NCI-H2081 (cell line): ENCODE data around the gene NDUFB8.
"Not testable (repeated sequence)": the region's sequence is repeated elsewhere in the genome, so short reads cannot be mapped to it uniquely, and the experiment has no call there.

Experiments used
- DNase-seq, 2 experiments: peaks; one replicate each; lab custom pipeline; 2025; lab: John Stamatoyannopoulos, UW

NDUFB8 gene

GRCh38 chr10:100529475-100530298 lies at the start of gene NDUFB8:
Gene NDUFB8, minus strand, starts transcription at chr10:100529871. Its CDS starts 20 bp downstream, at chr10:100529851.
- peak; percentile 77 to 81 for DNase-seq

DNA sequence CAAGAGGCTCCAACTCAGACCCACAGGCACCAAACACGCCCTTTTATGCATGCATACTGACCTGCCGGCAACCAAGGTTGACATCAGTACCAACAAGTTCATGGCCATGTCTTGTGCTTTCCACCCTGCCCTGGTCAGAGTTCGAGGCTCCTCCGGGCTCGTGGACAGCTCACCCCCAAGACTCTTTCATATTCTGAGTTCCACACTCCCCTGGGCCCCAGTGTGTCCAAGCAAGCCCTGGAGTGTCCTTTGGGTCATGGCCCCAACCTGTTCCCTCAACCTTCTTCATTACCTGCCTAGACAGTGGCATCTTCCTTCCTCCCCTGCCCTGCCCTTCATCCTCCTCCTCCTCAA lies 46.6 kb upstream of the NDUFB8 start:
- no peak for DNase-seq

GRCh38 chr10:100575585-100576281 lies 46.1 kb upstream of the NDUFB8 start:
- no peak for DNase-seq

DNA sequence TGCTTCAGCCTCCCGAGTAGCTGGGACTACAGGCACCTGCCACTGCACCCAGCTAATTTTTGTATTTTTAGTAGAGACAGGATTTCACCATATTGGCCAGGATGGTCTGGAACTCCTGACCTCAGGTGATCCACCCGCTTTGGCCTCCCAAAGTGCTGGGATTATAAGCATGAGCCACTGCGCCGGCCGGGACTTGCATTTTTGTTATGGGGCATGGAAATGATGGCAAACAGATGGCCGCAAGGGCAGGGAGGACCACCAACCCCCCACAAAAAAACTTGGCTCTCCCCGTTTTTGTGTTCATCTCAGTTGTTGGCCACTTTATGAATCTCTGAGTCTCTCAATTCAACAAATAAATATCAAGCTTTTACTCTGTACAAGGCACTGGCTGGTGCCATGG lies 45.5 kb upstream of the NDUFB8 start:
- not testable (repeated sequence) for DNase-seq

DNA sequence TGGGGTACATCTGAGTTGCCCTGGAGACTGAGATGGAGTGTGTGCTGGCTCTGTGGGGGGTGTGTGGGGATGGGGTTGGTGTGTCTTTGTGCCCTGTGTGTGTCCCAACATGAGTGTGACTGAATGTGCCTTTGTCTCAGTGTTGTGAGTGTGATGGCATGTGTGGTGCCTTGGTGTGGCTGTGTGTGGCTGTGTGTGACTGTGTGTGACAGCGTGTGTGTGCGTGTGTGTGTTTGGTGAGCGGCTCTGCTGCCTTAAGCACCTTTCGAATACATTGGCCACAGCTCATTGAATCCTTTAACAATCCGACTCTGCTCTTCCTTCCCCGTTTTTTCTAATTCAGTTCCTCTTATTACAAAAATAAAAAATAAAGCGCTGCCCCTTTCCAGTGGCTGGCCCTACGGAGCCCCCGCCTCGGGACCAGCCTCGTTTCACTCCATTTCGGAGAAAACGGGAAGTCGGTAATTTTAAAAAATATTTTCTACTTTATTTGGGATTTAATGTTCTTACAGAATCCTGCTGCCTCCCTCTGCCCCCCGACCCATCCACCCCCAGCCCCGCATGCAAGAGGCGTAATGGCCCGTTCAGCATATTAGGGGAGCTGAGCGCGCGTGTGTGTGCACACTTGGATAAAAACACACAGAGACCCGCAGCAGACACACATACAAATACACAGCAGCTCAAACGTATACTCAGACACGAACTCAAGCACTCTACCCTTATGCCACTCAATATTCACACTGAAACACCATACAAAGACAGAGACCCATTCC lies 41.6 kb upstream of the NDUFB8 start:
- DNase-seq: no peak

GRCh38 chr10:100570506-100570905 lies 40.8 kb upstream of the NDUFB8 start:
- no peak for DNase-seq

DNA sequence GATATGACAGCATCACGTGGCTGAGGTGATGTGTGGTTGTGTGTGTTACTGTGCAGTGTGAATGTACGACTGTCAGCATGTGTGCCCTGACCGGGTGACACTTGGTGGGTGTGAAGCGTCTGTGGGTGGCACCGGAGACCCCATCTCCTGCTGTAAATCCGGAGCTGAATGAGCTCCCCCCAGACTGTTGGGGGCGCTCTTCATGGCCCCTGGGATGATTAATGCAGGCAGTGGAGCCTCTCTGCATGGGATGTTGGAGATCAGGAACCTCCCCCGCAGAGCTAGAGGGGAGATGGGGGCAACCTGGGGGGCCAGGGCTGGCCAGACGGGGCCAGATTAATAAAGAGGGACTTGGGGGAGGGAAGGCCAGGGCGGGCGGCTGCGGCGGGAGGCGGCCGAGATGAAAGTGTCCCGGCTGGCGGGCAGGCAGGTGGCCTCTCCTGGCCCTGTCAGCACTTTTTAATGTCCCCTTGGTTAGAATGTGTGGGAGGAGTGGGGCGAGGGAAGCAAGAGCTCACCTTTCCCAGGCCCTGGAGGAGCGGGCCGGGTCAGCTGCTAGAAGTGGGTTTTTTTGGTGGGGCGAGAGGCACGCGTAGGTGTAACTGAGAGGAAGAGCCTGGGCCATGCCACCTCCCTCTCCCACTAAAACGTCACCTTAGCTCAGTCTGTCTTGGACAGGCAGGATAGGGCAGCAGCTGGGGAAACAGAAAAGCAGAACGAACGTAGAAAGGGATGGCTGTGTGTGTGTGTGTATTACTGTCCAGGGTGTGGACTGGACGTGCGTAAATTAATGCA lies 40.2 kb upstream of the NDUFB8 start:
- no peak for DNase-seq

GRCh38 chr10:100568912-100569311 lies 39.2 kb upstream of the NDUFB8 start:
- DNase-seq: no peak

- no peak for DNase-seq
These were observed 38.2 kb upstream of the NDUFB8 start for GRCh38 chr10:100567826-100568225.

GRCh38 chr10:100567249-100567648 lies 37.6 kb upstream of the NDUFB8 start:
- DNase-seq: no peak

DNA sequence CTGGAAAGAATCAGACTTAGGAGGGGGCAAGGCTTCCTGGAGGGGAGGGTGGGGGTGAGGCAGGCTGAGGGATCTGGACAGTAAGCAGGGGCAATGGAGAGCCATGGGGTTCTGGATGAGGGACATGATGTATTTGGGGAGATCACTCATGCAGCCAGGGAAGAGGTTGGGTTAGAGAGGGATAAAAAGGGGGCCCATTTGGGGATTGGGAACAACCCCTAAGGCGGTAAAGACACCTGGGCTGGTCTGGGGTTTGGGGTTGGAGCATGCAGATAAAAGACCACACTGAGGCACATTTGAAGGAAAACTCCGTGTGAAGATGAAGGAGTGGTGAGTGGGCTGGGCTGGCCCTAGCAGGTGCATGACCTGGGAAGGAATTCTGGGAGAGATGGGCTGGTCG lies 36.9 kb upstream of the NDUFB8 start:
- no peak for DNase-seq

DNA sequence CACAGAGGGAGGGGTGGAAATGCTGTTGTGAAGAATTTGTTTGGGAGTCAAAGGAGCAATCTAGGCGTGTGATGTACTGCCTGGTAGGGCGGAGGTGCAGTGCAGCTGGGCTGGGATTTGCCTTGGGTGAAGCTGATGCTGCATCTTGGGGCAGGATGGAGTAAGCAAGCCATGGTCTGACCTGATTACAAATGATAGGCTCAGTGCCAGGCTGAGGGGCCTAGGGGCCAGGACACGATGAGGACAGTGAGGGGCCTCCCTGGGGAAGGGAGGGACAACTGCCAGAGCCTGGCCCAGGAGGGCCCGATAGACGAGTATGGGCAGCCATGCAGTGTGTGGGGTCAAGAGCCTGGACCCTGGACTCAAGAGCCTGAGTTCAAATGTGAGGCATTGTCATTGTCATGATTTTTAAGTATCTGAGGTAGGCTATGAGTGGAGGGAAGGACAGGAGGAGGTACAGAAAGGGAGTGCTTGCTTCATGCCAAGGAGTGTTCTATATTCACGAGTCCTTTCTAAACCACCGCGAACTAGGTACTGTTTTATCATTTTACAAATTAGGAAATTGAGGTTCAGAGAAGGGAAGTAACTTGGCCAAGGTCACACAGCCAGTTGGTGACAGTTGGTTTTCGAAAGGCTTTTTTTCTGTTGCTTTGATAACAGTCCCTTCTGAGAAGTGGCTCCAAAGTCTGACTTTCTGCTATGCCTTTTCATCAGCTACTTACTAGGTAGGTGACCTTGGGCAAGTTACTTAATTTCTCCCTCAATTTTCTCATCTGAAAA lies 35.7 kb upstream of the NDUFB8 start:
- no peak for DNase-seq

DNA sequence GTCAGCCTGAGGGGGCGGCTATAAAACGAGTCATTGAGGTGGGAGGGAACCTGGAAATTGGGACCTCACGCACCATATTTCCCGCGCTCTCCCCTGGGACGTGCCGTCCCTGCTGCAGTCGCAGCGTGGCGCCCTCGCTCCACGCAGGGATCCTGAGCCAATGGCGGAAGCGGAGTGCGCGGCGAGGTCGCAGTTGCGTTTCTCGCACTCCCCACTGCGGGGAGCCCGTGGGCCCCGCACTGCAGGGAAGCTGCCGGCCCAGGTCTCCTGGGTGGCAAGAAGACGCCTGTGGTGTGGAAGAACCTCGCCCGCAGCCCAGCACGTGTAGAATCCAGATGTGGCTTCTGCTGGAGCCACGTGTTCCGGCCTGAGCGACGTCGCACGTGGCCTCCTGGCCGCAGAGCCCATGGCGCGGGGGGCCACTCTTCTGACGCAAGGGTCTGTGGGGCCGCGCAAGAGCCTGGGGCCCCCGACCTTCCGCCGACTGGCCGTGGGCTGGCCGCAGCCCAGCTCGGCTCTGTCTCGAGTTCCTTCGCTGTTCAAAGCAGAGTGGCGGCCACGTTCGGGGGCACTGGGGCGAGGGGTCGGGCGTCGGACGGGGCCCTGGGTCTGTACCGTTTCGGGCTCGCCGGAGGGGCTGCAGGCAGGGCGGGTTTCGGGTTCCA lies 32.5 kb upstream of the NDUFB8 start:
- DNase-seq: peak; percentile 5 to 25

DNA sequence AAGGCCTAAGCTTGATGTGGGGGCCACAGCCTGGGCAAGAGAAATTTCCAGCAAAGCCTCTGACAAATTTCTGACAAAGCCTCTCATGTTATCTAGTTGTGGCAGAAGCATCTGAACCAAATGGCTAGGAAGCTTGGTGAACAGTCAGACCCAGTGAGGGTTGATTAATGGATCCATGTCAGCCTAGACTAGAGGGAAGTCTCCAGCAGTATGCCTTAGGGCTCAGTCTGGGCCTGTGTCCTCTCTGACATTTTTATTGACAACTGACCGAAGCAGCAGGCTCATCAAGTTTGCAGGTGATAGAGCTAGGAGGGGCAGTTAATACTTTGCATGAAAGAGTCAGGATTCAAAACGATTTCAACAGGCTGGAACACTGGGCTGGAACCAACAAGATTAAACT lies 31.3 kb upstream of the NDUFB8 start:
- no peak for DNase-seq

DNA sequence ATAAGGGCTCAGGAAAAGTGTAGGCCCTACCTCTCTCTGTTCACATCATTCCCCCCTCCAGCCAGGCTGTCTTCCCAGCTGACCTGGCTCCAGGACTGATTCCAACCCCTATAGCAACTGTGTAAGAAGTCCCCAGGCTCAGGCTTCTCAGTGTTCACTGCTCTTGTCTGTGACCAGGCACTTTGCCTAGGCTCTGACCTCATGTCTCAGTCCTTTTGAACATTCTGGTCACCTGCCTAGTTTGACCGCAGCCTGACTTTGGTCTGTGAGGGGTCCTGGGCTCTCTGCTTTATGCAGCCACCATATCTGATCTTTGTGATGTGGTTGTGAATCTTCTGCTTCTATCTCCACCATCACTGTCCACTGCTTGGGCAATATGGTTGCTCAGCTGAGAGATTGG lies 30.6 kb upstream of the NDUFB8 start:
- no peak for DNase-seq

- no peak for DNase-seq
These were observed 25.2 kb upstream of the NDUFB8 start for GRCh38 chr10:100554902-100555301.

DNA sequence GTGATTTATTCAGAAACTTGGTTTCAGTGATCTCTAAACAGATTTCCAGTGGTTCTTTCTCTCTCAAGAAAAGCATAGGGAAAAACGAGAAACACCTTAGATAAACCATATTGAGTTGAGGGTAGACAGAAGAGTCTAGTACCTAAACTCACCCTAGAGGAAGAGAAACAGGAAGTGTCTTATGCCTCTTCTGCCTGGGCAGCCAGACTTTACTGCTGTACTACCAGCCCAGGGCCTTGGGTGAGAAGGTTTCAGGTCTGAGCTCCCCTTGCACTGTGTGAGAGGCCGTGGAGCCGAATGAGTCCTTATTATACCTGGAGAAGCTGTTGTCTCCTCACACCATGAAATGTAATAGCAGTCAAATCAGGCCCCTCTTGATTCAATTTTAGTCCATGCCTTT lies 24.3 kb upstream of the NDUFB8 start:
- no peak for DNase-seq

DNA sequence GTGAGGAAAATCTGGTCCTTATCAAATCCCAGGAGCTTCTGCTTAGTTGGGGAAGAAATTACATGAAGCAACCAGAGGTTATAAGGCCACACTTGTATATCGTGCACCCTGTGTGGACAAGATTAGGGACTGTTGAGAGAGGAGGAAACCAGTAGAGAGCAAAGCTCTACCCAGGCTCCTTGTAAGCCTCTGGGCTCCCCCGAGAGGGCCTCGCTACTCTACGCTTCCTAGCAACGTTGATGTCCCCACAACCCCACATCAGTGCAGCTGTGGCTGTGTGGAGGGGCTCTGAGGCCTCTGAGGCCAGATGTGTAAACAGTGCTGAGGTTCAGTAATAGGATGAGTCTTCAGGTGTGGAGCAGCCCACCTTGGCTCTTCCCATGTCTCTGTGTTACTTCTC lies 22.1 kb upstream of the NDUFB8 start:
- no peak for DNase-seq

DNA sequence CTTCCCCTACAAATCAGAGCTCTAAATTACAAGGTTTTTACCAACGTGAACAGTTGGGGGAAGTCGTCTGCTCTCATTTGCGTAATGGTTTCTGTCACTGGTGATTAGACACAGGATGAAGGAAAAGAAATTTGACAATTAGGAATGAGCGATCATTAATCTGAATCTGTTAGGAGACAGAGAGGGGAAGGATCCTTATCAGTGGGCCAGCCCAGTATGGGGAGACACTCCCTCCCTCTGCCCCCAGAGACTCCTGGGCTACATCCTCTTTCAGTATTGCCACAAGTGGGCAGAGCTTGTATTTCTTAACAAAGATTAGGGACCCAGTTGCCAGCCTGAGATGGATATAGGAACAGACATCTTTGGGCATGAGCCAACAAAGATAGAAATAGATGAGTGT lies 21.5 kb upstream of the NDUFB8 start:
- DNase-seq: no peak

DNA sequence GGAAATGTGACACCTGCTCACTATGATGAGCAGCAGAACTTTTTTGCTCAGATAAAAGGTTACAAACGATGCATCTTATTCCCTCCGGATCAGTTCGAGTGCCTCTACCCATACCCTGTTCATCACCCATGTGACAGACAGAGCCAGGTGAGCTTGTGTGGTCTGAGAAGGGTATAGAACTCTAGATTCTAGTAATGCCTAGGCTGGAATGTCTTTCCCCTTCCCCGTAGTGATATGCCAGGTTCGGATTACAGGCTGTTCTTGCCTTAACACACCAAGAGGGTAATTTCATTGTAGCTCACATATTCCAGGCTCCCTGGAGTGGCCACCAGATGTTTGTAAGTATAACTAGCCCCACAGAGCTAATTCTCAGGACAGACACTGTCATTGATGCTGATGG lies 15.3 kb upstream of the NDUFB8 start:
- no peak for DNase-seq

- DNase-seq: no peak
These were observed 7.8 kb upstream of the NDUFB8 start for GRCh38 chr10:100537475-100537874.
